HG02642 (cell line): ENCODE measurements around the gene TNRC6C.
"Not testable (repeated sequence)": the region's sequence is repeated elsewhere in the genome, so short reads cannot be mapped to it uniquely, and the experiment has no call there.

ENCODE experiments used
- ATAC-seq: cut with Tn5 transposase; IDR thresholded peaks from one replicate; pipeline ENCODE4 v1.9.1; 2021; ENCODE audit warnings: mild to moderate bottlenecking; ENCODE audit not compliant: unreplicated experiment, poor library complexity

Gene TNRC6C

DNA sequence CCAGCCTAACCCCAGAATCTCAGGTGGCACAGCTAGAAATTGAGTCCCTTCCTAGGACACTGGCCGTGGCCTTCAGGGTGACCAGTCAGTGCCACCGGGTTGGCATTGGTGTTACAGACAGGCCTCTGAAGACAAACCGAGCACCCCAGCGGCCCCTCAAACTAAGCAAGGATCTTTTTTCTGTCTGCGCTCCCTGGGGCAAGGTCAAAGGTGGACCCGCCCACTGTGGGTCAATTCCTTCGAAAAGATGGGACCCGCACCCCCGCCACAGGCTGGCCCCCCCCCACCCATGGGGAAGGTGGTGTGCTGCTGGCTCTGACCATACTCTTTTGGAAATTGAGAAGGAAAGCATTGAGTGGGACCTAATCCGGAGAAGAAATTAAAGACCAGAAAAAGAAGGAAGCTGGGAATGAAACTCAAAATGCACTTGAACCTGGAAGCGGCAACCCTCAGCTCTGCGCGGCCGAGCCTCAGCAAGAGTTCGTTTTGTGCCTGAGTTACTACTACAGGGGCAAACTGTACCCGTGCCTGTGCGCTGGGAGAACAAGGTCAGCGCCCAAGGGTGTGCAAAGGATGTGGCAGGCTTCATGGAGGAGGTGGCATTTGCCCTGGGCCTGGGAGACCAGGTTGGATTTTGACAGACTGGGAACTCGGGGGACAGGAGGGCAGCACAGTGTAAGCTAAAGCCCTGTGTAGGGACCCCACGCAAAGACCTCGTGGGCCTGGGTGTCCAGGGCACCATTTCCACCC, 149.6 kb downstream of the TNRC6C start:
- no peak for ATAC-seq

DNA sequence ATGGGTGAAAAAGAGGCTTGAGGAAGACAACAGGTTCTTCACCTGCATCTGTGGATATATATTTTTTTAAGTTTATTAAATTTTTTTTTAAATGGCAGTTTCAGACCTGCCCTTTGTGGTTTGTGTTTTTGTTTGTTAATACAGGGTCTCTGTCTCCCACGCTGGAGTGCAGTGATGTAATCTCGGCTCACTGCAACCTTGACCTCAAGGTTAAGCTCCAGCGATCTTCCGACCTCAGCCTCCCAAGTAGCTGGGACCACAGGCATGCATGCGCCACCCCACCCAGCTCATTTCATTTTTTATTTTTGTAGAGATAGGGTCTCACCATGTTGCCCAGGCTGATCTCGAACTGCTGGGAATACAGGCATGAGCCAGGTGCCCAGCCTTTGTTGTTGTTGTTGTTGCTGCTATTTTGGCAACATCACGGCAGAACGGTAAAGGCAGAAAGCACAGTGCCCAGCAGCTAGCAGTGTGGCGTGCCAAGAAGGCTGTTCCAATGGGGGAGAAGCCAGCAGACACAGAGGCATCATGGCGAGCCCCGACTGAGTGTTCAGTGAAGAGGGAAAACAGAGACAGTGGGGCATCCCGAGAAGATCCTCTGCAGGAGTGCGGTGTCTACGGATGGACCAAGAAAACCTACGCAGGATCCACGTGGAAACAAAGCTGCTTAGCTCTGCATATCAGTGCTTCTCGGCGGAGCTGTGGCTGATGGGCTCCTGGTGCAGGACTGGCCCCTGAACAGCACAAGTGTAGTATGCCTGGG, 150.4 kb downstream of the TNRC6C start:
- no peak for ATAC-seq

DNA sequence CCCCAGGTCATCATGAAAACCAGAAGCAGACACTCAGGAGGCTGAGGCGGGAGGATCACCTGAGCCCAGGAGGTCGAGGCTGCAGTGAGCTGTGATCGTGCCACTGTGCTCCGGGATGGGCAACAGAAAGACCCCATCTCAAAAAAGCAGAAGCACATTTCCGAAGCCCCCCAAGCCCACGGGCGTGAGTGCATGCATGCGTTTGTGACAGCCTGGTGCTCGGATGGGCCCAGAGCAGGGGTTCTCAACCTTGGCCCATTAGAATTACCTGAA, 150.9 kb downstream of the TNRC6C start:
- no peak for ATAC-seq

DNA sequence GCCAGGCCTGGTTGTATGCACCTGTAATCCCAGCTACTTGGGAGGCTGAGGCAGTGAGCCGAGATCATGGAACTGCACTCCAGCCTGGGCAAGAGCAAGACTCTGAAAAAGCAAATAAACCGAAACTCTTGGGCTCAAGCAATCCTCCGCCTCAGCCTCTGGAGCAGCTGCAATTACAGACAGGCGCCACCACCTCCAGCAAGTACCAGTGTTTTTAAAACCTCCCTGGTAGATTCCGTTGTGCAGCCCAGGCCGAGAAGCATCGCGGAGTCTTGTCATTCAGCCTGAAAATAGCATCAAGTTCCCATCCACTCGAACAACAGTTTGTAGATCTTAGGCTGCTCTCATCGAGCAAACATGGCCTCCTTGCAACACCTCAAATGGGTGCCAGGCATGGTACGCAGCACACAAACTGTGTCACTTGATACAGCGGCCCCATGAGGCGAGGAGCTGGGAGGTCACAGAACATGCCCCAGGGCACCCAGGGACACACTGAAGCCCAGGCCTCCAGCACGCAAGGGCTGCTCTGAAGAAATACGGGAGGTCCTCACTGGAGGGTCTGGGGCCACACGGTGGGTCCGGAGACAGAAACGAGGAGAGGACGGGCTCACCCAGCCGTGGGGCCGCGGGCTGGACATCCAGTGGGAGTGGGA, 152.0 kb downstream of the TNRC6C start:
- ATAC-seq: no peak

DNA sequence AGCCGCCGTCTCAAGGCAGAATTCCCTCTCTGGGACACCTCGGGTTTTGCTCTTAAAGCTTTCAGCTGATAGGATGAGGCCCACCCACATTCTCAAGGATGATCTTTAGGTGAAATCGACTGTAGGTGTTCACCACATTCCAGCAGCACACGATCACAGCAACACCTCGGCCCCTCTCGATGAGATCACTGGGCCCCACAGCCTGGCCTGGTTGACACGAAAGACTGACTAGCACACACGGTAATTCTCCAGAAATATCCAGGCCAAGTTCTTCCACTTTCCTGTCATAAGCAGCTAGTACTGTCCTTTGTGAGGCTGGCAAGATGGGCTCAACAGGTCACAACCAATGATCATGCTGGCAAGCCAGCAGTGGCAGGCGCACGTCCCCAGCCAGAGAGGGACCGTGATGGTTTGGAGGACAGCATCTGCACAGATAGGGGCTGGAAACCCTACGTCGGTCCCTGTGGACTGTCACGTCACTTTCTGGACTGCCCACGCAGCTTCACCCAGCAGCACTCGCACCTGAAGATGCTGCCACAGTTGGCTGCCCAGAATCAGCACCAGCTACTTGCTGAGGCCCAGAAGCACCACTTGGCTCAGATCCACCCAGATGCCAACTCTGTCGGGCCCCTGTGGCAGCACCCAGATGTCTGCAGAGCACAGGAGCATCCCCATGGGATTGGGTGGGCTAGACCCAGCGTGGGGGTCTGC, 152.7 kb downstream of the TNRC6C start:
- ATAC-seq: no peak

DNA sequence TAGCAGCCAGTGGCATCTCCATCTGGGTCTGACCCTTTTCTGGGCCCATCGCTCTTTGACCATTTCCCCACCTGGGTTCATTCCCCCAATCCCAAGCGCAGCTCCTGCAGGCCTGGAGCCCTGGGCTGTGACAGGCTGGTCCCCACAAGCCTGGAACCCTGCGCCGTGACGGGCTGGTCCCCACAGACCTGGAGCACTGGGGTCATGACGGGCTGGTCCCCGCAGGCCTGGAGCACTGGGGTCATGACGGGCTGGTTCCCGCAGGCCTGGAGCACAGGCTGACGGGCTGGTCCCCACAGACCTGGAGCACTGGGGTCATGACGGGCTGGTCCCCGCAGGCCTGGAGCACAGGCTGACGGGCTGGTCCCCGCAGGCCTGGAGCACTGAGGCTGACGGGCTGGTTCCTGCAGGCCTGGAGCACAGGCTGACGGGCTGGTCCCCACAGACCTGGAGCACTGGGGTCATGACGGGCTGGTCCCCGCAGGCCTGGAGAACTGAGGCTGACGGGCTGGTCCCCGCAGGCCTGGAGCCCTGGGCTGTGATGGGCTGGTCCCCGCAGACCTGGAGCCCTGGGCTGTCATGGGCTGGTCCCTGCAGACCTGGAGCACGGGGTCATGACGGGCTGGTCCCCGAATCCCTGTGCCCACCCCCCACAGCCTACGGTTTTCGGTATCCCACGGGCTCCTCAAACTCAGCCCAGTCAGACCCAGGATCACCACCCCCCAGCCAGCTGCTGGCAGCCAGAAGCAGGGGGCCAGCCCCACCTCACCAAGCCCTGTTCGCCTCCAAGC, 153.4 kb downstream of the TNRC6C start:
- ATAC-seq: no peak

DNA sequence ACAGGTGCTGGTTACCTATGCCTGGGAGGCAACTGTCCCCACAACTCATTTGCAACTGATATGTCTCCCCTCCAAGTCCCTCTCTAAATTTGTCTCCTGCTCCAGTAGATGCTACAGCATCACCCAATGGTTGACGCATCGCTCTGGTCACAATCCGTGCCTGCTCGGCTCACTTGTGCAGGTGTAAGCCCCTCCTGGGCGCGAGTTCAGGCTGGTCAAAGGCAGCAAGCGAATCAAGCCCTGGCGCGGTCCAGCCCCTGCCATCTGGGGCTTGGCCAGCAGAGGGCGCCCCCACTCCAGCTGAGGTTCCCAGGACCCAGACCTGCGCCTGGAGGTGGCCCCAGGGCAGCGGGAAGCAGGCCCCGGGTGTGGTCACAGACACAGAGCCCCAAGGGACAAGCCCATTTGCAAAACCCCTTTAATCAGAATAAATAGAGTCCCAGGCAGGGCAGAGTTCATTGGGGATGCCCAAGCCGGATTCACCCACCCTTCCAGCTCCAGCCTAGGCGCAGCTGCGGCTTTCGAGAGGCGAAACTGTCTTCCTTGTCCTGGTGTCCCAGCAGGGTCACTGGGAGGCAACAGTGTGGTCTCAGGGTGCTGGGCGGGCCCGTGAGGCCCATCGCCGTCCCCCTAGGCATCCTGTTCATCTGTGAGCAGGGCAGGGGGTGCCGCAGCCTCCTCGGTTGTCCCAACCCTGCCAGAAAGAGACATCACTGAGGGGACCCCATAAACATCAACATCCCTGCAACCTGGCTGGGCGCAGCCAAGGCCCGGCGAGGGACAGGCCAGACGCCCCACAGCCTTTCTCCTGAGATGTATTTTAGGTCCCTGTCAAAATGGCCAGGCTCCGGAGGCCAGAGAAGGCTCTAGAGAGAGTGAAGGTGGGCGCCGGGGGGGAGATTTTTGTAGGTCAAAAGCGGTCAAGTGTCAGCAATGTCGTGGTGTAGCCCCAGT, 154.3 kb downstream of the TNRC6C start:
- peak; percentile 63 for ATAC-seq

DNA sequence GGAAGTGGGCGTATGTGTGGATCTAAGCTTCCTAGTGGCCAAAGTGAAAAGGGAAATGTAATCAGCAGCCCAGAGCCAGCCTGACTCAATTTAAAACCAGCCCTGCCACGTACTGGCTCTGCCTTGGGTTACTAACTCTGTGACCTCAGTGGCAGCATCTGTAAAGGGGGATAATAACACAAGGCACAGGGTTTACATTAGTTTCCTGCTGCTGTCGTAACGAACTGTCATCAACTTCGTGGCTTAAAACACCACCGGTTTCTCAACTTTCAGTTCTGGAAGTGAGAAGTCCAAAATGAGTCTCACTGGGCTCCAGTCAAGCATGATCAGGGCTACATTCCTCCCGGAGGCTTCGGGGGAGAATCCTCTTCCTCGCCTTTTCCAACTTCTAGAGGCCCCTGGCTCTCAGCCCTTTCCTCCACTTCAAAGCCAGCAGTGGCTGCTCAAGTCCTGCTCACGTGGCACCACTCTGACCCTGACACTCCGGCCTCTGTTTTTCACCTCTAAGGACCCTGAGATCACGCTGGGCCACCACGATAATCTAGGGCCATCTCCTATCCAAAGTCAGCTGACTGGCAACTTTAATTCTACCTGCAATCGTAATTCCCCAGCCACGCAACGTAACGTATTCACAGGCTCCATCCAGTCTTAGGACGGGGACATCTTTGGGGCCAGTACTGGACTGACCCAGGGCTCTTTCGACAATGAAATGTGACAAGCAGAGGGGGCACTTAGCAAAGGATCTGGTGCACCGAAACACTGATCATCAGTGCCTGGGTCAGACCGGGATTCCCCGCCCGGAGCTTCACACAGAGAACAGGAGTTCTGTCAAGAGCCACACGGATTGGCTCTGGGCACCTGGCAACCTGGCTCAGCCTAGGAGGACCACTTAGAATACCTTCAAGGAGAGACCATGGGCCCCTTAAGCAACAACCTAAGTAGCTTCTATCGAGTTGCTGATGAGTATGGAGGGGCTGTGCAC, 155.6 kb downstream of the TNRC6C start:
- ATAC-seq: no peak

DNA sequence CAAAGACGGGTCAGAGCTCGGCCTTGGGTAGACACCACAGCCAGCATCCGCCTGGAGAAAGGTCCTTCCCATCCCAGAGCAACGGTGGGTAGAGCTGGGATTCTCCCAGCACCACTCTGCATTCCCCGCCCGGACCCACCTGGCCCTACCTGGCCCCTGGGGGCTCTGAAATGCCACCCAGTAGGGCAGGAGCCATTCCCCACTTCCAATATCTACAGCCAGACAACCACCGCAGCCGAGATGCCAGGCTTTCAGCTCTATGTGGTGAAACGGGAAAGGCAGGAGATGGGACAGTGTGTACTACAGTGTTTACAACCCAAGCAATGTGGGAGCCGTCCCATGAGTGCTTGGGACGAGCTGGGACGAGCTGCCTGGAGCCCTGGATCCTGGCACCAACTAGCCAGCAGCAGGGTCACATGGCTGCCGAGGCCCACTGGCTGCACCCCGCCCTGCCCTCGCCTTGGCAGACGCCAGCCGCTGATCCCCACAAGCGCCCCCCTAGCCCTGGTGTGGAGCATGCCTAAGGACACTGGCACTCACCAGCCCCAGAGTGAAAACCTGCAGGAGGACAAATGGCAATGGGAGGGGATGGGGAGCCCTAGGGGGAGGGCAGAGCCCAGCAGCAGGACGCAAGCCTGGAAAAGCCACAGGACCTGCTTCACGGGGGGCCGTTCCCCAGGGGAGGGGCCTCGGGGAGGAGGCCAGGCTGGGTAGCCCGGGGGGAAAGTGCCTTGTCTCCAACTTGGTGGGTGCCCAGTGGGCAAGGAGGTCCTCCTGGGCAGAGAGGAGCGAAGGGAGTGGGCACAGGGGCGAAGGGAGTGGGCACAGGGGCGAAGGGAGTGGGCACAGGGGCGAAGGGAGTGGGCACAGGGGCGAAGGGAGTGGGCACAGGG, 156.6 kb downstream of the TNRC6C start:
- ATAC-seq: no peak

DNA sequence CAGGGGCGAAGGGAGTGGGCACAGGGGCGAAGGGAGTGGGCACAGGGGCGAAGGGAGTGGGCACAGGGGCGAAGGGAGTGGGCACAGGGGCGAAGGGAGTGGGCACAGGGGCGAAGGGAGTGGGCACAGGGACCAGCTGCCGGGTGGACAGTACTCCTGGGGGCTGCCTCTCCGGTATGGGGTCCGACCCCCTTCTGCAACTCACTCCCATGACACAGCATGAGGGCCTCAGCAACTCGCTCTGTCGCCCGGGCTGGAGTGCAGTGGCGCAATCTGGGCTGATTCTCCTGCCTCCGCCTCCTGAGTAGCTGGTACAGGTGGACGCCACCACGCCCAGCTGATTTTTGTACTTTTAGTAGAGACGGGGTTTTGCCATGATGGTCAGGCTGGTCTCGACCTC, 157.3 kb downstream of the TNRC6C start:
- ATAC-seq: not testable (repeated sequence)

DNA sequence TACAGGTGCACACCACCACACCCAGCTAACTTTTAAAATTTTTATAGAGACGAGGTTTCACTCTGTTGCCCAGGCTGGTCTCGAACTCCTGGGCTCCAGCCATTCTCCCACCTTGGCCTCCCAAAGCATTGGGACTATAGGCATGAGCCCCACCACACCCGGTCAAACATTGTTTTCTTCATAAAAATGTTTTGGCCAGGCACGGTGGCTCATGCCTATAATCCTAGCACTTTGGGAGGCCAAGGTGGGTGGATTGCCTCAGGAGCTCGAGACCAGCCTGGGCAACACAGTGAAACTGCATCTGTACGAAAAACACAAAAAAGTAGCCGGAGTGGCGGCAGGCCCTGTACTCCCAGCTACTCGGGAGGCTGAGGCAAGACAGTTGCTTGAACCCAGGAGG, 157.9 kb downstream of the TNRC6C start:
- ATAC-seq: no peak

DNA sequence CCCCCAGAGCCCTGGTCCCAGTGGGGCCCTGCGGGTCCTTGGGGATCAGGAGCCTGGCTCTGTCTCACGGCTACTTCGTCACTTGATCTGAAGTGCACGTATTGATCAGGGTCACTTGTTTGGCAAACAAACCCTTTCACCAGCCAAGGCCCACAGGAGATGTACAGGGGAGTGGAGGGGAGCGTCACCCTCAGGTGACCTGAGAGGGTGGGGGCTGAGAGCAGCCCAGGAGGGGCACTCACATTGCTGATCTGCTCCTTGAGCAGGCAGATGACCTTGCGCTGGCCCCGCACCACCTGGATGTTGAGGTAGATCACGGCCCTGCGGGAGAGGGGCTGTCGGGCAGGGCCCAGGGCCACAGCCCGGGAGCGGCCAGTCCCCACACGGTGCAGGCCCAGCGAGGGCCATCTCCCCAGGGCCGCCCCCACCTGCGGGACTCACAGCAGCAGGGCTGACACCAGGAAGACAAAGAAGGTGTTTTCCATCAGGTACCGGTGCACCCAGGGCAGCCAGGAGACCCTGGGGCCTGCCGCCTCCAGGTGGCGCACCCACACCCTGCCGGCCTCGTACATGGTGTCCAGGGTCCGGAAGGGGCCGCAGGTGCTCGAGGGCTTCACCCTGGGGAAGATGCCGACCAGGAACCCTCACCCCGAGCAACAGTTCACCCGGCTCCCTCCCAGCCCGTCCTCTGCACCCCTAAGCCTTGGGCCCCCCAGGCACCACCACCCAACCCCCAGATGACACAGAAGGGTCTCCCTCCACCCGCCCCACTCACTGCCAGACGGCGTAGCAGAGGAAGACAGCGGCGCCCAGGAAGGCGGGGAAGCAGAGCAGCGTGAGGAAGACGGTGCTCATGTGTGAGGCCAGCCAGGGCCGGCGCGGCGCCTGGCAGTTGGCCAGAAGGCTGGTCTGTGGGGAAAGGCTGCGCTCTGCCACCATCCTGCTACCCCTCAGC, 158.8 kb downstream of the TNRC6C start:
- no peak for ATAC-seq

DNA sequence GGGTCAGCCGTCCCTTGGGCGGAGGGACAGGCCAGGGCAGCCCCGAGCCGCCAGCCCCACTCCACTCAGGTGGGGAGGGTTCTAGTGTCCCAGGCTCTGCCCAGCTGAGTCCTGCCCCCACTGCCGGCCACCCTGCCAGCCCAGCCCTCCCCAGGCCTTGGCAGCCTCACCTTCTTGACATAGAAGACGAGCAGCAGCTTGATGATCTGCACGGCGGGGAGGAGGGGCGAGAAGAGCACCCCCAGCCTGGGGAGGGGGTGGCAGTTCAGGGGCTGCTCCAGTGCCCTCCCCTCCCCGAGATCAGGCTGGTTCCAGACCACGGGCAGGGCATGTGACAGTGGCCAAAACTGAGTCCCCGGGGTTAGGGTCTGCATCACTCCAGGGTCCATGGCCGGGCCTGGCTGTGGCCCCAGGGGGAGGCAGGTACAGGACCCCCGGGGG, 160.3 kb downstream of the TNRC6C start:
- ATAC-seq: no peak

DNA sequence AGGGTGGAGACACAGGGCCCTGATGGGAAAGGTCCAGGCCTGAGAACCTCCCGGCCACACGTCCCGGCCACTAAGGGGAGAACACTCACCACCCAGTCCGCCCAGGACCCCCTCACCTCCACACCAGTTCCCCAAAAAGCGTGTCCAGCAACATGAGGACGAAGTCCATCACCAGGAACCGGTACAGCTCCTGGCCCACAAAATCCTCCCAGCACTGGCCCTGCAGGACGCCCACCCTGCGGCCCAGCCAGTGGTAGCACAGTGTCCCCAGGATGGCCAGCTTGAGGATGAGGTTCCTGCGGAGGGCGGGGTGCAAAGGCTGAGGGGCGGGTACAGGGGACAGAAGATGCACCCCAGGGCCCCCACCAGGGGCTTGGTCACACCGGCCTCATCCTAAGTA, 162.0 kb downstream of the TNRC6C start:
- ATAC-seq: no peak

DNA sequence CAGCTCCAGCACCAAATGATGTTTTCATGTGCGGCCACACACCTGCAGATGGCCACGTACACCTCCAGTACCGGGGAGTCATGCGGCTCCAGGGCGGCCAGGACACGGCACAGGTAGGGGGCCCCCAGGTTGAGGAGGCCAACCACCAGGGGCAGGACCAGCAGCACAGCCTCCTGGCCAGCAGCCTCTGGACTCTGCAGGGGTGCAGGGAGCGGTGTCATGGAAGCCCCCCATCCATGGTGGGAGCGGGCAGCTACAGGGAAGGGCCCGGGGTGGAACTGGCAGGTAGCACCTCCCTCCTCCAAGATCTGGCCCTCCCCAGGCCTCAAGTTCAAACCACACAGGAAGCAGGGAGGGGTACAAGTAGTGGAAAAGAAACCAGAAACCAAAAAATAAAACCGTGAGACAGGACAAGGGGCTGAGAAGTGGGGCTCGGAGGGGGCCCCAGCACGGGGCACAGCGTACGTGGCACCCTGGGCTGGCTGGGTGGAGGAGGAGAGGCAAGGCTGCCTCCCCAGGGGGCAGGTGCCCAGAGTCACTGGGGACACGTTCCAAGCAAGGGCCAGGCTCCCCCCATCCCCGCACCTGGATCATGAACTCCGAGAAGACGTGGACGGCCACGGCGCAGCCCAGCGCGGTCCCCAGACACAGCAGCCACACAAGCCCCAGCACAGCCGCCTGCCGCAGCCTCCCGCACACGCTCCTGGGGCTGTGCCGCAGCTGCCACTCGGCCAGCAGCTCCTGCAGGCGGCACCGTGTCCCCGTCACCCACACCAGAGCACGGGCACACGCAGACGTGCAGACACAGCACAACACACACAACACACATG, 162.7 kb downstream of the TNRC6C start:
- no peak for ATAC-seq
